COLO829 (cell line): ENCODE measurements around the gene CLMN.

Source experiments
- DNase-seq: peaks from one replicate; pipeline ENCODE4 v3.0.0; 2012; ENCODE audit warnings: low spot score

CLMN gene

GRCh38 chr14:95237121-95237957, 82.4 kb downstream of the CLMN start:
- DNase-seq = no peak

GRCh38 chr14:95236221-95236620, 83.5 kb downstream of the CLMN start:
- no peak for DNase-seq

GRCh38 chr14:95235767-95236166, 83.9 kb downstream of the CLMN start:
- no peak for DNase-seq

GRCh38 chr14:95235351-95235750, 84.4 kb downstream of the CLMN start:
- DNase-seq = no peak

GRCh38 chr14:95234426-95234825, 85.3 kb downstream of the CLMN start:
- no peak for DNase-seq

- no peak for DNase-seq
Measured at GRCh38 chr14:95233702-95234241, 85.9 kb downstream of the CLMN start.

GRCh38 chr14:95232894-95233584, 86.7 kb downstream of the CLMN start:
- DNase-seq = no peak

- no peak for DNase-seq
Measured at GRCh38 chr14:95231966-95232633, 87.6 kb downstream of the CLMN start.

- DNase-seq = no peak
Measured at GRCh38 chr14:95229749-95230148, 90.0 kb downstream of the CLMN start.

- no peak for DNase-seq
Measured at GRCh38 chr14:95228240-95228639, 91.5 kb downstream of the CLMN start.

- no peak for DNase-seq
Measured at GRCh38 chr14:95227279-95227860, 92.3 kb downstream of the CLMN start.

GRCh38 chr14:95226801-95227200, 92.9 kb downstream of the CLMN start:
- no peak for DNase-seq

- no peak for DNase-seq
Measured at GRCh38 chr14:95225251-95225887, 94.3 kb downstream of the CLMN start.

- DNase-seq = no peak
Measured at GRCh38 chr14:95222870-95223398, 96.8 kb downstream of the CLMN start.

- DNase-seq = no peak
Measured at GRCh38 chr14:95222151-95222631, 97.5 kb downstream of the CLMN start.

GRCh38 chr14:95221531-95221930, 98.2 kb downstream of the CLMN start:
- no peak for DNase-seq

- DNase-seq = no peak
Measured at GRCh38 chr14:95220663-95221231, 99.0 kb downstream of the CLMN start.

GRCh38 chr14:95218472-95219193, 101.1 kb downstream of the CLMN start:
- no peak for DNase-seq

- DNase-seq = no peak
Measured at GRCh38 chr14:95218006-95218405, 101.7 kb downstream of the CLMN start.

GRCh38 chr14:95217391-95217900, 102.3 kb downstream of the CLMN start:
- no peak for DNase-seq
